ENCODE results near the gene KCNA2. TPM values are rescaled to one million over a fixed set of nuclear protein-coding genes. Genes with fewer than 3 reads are reported as not detected.

KCNA2 gene
- polyA plus RNA-seq, 3 donors: not detected

DNA sequence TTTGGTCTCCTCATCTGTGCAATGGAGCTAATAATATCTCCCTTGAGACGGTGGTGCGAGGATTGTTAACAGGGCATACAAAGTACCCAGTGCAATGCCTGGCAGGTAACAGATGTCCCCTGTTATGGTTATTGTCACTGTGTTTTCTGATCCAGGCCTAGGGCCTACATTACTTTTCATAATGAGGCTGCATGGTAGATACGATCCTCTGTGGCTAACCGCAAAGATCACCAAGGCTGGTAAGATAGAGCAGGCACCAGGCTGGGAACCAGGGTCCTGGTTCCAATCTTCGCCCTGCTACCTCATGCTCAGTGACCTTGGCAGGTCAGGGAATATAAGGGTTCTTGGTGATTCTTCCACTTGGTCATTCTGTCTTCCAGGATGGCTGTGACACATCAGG, 22.7 kb downstream of the KCNA2 start:
- Histone ChIP-seq H3K4me1 (ENCODE audit: control insufficient read depth in 1 of 2, insufficient read depth in 2 of 2, low read length in 2 of 2) (no peaks in the 10 kb centered on the region), H3K4me2 (replicated peaks; ENCODE audit: extremely low read depth, low read length, poor library complexity, severe bottlenecking) (no peak overlapping the region), H4K20me1 (ENCODE audit: insufficient read depth, low read length) (no peaks in the 10 kb centered on the region), H3K4me3 (replicated peaks in 1 of 3; ENCODE audit: low read depth in 2 of 3, low read length in 3 of 3) (no peak overlapping the region), H3K27ac (ENCODE audit: low read depth in 1 of 2, low read length in 2 of 2) (no peak overlapping the region), H3K9ac (ENCODE audit: insufficient read depth, low read length, poor library complexity, severe bottlenecking) (no peak overlapping the region), H3K9me3 (replicated peaks in 1 of 2; ENCODE audit: control insufficient read depth in 1 of 2, insufficient read depth in 1 of 2, low read length in 2 of 2) (no peaks in the 10 kb centered on the region), H3K27me3 (ENCODE audit: control insufficient read depth in 2 of 2, insufficient read depth in 2 of 2, low read length in 2 of 2) (peaks cover 3 to 5% of the 10 kb centered on the region in 2 donors), H3K36me3 (replicated peaks in 1 of 2; ENCODE audit: control insufficient read depth in 1 of 2, insufficient read depth in 2 of 2, low read length in 2 of 2) (no peaks in the 10 kb centered on the region), H3K79me2 (ENCODE audit: insufficient read depth, low read length) (no peaks in the 10 kb centered on the region), H2AFZ (ENCODE audit: insufficient read depth, low read depth, low read length, poor library complexity, severe bottlenecking) (no peak overlapping the region)
- H3K4me3 Mint-ChIP-seq: no peak overlapping the region
- intact Hi-C loops (cut with micrococcal nuclease): no loop called here
- DNase-seq: no peak
- H3K4me1 Mint-ChIP-seq: no peaks in the 10 kb centered on the region
- peaks cover 9 to 17% (median 10%) of the 10 kb centered on the region in 3 donors for H3K27me3 Mint-ChIP-seq (ENCODE audit: low read depth in 3 of 3)
- no peaks in the 10 kb centered on the region for H3K36me3 Mint-ChIP-seq
- H3K27ac Mint-ChIP-seq: no peak overlapping the region
- TF ChIP-seq CTCF (IDR thresholded peaks at IDR 0.05): no peak
- H3K9me3 Mint-ChIP-seq: peaks cover 0 to 4% (median 0%) of the 10 kb centered on the region in 7 donors
- WGBS (ENCODE audit: insufficient coverage): 93% methylated on average over 3 of the region's 5 CpGs

DNA sequence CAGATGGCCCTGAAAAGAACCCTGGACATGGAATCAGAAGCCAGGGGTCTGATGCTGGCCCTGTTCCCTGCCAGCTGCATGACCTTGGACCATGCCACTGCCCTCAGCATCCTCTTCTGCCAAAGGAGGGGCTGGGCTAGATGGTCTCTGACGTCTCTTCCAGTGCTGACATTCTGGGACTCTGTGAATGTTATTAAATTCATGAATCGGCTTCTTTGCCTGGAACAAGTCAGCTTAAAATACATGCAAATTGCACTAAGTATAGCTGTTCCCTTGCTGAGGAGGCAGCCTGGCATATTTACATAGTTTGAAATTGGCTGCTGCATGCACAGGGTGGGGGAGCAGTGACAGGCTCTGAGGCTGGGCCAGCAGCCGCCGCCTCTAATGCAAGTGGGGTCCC, 23.8 kb downstream of the KCNA2 start:
- Histone ChIP-seq H2AFZ (ENCODE audit: insufficient read depth, low read depth, low read length, poor library complexity, severe bottlenecking) (no peak overlapping the region), H3K9ac (ENCODE audit: insufficient read depth, low read length, poor library complexity, severe bottlenecking) (no peak overlapping the region), H3K4me1 (ENCODE audit: control insufficient read depth in 1 of 2, insufficient read depth in 2 of 2, low read length in 2 of 2) (no peaks in the 10 kb centered on the region), H3K27ac (ENCODE audit: low read depth in 1 of 2, low read length in 2 of 2) (no peak overlapping the region), H4K20me1 (ENCODE audit: insufficient read depth, low read length) (no peaks in the 10 kb centered on the region), H3K27me3 (ENCODE audit: control insufficient read depth in 2 of 2, insufficient read depth in 2 of 2, low read length in 2 of 2) (peaks cover 4 to 13% of the 10 kb centered on the region in 2 donors), H3K36me3 (replicated peaks in 1 of 2; ENCODE audit: control insufficient read depth in 1 of 2, insufficient read depth in 2 of 2, low read length in 2 of 2) (no peaks in the 10 kb centered on the region), H3K9me3 (replicated peaks in 1 of 2; ENCODE audit: control insufficient read depth in 1 of 2, insufficient read depth in 1 of 2, low read length in 2 of 2) (no peaks in the 10 kb centered on the region), H3K4me3 (replicated peaks in 1 of 3; ENCODE audit: low read depth in 2 of 3, low read length in 3 of 3) (no peak overlapping the region), H3K4me2 (replicated peaks; ENCODE audit: extremely low read depth, low read length, poor library complexity, severe bottlenecking) (no peak overlapping the region), H3K79me2 (ENCODE audit: insufficient read depth, low read length) (no peaks in the 10 kb centered on the region)
- Mint-ChIP-seq H3K9me3 (peaks cover 0 to 4% (median 0%) of the 10 kb centered on the region in 7 donors), H3K27me3 (ENCODE audit: low read depth in 3 of 3) (peaks cover 7 to 19% (median 9%) of the 10 kb centered on the region in 3 donors), H3K4me3 (no peak overlapping the region), H3K36me3 (no peaks in the 10 kb centered on the region), H3K4me1 (no peaks in the 10 kb centered on the region), H3K27ac (no peak overlapping the region)
- WGBS (ENCODE audit: insufficient coverage): 90% methylated on average over 1 of the region's 4 CpGs
- intact Hi-C loops (cut with micrococcal nuclease): no loop called here
- no peak for DNase-seq
- TF ChIP-seq CTCF (IDR thresholded peaks at IDR 0.05): no peak

All from CD14-positive monocyte (primary cell).